ENCODE measurements around the gene KIRREL1. TPM values are rescaled to one million over a fixed set of nuclear protein-coding genes. Genes with fewer than 3 reads are reported as not detected.

The KIRREL1 gene
- total RNA-seq, 1 donor from 2014 or later = 19.7 TPM

DNA sequence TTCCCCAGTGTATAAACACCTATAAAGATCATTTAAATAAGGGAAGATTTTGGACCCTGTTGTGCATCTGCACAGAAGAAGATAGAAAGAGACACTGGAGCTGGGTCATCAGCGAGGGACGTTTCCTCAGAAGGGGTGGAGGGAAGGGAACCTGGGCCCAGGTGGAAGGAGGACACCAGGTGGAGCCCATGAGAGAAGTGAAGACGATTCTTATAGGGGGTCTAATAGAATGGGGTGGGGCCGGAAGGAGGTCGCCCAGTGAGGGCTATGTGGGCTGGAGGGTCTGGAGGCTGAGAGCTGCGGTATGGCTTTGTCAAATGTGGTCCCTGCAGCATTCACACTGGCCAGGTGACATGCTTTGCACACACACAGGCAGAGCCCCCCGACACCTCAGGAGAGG is 13.7 kb downstream of the KIRREL1 start:
- no peak for DNase-seq (ENCODE audit: low spot score)

DNA sequence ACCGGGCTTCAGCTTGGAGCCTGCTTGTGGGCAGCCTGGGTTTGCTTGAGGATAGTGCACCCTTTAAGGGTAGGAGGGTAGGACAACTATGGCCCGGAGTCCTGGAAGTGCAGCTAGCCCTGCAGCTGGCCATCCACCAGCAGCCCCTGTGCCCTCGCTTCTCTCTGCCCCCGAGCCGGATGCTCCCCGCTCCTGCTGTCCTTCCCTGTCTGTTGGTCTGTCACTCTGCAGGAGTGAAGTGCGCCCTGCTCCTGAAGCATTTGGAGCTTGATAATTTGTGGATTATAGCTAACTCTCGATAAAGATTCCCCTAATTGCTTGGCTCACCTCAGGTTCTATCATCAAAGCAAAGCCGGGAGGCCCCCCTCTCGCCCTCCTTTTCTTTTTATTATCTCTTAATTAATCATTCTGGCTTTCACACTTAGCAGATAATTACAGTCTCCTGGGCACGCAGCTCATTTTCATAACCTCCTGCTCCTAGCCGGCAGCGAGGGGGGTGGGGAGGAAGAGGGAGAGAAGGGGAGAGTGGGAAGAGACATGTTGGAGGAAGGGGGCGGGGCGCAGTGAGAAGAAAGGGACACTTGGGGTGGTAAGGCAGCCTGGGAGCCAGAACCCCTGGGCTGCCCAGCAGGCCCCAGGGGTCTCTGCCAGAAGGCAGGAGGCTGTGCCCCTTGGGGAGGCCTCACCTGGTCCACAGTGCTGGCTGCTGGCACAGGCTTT is 14.4 kb downstream of the KIRREL1 start:
- DNase-seq (ENCODE audit: low spot score) = no peak

DNA sequence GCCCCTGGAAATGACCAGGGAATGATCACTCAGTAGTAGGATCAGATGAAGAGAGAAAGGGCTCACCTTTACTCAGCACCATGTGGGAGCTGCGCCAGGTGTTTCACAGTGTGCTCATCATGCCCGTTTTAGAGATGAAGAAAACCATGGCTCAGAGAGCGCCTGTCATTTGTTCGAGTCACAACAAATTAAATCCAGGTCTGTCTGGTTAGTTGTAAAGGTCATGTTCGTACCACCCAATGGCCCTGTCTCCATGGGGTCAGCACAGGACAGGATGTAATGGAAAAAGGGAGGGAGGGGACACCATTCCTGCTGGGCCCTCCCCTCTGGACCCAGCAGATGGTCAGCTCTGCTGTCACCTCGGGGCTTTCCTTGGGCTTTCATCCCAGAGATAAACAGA is 15.2 kb downstream of the KIRREL1 start:
- DNase-seq (ENCODE audit: low spot score) = no peak

DNA sequence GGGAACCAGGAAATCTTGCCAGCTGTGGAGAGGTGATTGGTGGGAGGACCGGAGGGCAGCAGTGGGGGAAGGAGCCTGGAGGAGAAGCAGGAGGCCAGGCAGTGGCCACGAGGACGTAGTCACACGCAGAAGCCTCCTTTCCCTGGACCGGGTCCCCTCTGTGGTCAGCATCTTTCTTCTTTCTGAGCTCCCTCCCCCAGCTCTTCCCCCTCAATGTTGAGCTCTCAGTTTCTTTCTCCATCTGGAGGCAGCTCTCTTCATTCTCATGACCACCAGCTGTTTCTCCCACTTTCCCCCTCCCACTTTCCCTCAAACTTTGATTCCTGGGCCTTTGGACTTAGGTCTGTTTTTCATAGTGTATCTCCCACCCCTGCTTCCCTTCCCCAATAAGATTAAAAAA is 18.3 kb downstream of the KIRREL1 start:
- no peak for DNase-seq (ENCODE audit: low spot score)

DNA sequence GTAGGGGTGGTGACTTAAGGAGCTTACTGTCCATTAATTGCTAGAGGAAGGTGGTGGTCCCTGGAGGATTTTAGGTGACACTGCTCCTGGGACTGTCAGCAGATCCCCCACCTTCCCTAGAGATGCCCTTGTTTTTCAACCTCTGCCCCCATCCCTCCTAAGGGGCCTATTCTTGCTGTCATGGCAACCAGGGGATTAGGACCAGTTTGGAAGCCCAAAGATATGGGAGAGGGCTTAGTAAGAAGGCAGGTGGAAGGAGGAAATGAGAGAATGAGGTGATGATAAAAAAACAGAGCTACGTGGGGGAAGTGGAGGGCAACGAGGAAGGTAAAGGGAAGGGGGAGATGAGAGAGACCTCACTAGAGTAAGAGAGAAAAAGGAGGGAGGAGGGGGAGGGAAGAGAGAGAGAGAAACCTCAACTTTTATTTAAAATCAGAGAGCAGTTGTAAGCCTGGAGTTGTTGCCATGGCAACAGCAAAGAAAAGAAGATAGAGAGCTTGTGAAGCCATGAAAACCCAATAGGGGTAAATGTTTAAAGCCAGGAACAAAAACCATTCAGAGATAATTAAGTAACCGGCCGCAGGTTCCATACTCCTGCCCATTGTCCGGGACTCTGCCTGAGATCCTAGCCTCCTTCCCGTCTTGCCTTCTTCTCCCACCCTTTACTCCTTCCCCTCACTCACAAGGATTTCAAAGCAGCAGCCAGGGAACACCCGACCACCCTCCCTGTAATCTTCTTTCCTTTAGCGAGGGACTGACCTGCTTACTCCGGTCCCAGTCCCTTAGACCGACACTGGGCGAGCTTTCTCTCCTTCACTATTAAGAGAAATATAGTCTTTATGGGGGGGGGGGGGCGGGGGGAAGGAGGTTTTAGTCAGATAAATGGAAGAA is 20.6 kb downstream of the KIRREL1 start:
- no peak for DNase-seq (ENCODE audit: low spot score)

DNA sequence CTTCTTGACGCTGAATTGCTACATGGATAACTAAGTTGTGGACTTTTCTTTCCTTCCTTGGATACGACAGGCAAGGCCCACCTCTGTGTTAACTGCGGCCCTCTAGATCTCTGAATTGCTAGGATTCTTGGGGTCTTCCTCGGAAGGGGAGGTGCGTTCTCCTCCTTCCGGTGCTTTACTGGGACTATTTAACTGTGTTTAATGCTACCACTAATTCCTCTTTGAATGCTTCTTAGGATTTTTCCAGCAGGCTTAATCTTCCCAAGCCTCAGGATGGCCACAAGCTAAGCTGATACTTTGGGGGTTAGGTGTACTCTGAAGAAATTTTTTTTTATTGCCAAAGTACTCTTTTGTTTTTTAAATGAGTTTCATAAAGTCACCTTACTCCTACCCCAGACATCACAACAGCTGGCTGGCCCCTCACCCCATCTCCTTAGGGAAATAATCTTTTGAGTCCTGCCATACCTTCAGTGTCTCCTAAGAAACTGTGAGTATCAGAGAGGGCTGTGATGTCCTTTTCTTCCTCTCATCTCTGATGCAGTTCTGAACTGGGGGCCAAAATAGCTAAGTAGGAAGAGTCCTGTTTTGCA is 21.4 kb downstream of the KIRREL1 start:
- DNase-seq (ENCODE audit: low spot score) = no peak

DNA sequence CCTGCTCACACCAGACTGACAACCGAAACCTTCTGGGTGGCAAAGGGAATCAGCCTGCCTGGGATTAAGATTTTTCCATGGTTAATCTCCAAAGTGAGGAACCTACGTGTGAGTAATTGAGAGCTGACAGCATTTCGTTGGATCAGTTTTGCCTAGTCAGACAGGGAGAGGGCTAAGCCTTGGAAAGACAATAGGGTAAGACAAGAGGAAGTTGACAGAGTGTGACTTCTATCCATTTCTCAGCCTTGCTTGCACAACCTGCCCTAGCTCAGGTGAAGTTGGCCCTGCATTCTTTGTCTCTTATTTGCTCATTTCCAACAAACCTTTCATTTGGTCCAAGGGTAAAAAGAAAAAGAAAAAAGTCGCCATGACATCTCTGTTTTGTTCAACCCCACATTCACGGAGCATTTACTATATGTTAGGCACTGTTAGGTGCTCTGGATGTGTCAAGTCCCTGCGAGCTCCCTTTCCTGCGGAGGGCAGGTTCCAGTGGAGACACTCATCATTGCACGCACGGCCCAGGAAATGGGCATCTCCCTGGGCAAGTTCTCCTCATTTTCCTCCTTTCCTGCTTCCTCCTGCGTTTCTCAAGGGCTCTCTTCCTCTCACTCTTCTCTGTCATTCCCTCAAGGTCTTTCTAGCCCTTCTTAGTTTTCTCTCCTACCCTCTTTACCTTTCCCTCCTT is 23.3 kb downstream of the KIRREL1 start:
- DNase-seq (ENCODE audit: low spot score) = no peak

DNA sequence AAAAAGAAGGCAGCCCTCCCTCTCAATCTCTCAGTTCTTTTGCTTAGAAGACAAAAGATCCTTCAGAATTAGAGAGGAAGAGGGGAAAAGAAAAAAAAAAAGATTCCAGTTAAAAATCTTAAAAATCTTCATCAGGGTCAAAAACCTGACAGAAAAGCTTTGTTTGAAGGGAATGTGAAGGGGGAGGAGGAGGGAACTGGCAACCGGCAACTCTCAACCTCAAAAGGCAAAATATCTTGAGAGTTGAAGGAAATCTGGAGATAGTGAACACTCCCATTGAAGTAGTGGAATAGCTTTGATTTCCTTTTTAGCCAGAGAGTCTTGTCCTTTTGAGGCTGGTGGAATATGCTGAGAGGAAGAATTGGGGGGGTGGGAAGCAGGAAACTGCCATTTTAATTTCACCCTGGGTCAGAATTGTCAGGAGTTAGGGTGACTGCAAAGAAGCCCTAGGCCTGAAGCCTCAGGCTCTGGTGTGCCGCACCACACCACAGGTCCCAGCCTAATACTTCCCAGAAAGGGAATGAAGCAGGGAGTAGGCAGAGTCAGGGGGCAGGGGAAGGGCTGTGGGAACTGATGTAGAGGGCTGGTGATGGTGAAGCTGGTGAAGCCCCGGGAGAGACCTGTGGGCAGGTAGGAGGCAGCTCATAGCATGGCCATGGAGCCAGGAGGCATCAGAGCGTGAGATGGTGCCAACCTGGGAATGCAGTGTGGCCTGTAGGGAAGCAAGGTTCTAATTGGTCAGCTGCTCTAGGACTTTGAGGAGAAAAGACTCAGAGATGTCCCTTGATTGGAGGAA is 24.6 kb downstream of the KIRREL1 start:
- no peak for DNase-seq (ENCODE audit: low spot score)

DNA sequence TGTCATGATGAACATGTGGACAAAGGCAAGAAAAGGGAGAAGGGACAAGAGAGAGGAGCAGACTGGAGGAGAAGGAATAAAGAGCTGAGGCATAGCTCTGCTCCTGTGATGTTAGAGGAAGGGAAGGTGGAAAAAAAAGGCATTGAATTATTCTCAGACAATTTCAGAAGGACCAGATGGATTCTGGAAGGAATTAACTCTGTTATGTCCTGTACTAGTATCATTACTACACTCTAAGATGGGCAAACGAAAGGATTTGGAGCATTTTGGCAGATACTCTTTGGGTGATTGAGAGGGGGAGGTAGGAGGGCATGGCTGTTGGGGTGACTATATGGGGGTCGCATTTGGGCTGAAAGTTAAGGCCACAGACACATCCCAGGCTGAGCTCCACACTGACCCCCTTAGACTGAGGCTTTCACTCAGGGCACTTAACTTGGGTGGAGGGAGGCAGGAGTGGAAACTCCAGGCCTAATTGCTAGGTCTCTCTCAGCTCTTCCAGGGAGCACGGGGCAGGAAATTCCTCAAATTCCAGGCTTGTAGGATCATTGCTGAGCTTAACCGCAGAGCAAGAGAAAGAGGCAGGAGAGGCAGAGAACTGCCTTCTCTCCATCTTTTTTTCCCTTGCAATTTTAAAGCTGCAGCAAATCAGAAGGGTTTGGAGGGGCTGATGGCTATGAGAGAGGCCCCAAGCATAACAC is 25.9 kb downstream of the KIRREL1 start:
- DNase-seq (ENCODE audit: low spot score) = no peak

DNA sequence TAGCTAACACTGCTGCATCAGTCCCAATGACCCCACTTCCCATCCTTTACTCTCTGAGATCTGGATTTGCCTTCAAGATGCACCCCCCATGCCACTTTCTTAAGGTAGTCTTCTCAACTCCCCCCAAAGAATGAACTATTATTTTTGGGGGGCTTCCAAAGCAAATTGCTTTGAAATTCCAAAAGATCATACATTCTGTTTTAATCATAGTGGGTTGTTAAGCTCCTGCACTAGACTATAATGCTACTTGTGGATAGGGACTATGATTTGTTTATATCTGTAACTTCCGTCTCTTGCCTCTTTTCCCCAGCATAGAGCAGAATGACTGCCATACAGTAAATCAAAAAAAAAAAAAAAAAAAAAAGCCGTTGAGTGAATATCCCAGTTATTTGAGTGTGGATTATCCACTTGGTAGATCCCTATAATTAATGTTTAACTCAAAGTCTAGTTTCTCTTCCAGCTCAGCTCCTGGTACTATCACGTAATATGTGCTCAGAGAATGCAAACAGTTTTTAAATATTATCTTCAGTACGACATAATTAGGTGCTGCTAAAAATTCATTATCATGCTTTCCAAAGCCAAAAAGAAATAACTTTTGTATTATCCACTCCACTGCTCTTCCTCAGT is 26.9 kb downstream of the KIRREL1 start:
- DNase-seq (ENCODE audit: low spot score) = no peak

DNA sequence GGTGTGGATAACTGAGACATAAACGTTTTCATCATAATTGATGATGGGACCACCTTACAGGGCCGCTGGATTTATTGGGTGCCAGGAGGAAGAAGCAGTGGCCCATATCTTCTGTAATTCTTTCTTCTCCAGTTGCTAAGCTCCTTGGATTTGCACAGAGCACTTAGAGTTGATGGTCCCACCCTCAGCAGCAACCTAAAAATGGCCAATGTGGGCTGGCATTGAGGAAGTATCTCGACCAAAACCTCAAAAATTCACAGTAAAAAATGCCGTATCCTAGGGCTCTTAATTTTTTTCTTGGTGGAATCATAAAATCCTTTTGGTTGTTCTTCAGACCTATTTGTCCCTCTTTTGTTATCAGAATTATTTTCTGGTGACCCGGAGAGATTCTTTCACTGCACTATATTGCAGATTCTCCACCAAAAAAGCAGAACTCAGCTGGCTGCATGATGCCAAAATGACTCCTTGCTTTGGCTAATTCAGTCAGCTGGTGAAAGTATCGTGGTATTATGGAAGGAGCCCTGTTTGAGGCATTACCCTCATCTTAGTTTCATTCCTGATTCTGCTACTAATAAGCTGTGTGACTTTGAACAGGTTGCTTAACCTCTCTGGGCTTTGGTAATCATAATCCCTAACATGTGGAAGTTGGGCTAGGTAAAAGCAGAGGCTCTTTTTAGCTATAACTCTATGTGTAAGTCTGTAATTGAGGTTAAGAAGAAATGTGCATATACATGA is 27.6 kb downstream of the KIRREL1 start:
- DNase-seq (ENCODE audit: low spot score) = no peak

DNA sequence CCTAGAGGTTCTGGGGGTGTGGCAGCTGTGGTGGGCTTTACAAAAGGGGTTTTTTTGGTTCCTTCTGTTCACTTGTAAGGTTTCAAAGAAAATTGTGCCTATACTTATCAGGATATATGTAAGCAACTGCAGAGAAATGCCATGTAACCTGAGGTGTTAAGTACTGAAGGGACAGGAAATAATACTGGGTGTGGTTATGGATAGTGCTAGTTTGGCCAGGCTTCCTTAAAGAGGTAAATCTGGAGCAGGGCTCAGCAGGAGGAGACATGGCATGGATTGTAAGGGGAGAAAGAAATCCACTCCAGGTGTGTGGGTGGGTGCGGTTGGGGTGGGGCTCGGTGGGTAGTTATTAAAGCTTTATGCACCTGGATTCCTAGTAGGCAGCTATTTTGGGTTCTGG is 28.3 kb downstream of the KIRREL1 start:
- DNase-seq (ENCODE audit: low spot score) = no peak

DNA sequence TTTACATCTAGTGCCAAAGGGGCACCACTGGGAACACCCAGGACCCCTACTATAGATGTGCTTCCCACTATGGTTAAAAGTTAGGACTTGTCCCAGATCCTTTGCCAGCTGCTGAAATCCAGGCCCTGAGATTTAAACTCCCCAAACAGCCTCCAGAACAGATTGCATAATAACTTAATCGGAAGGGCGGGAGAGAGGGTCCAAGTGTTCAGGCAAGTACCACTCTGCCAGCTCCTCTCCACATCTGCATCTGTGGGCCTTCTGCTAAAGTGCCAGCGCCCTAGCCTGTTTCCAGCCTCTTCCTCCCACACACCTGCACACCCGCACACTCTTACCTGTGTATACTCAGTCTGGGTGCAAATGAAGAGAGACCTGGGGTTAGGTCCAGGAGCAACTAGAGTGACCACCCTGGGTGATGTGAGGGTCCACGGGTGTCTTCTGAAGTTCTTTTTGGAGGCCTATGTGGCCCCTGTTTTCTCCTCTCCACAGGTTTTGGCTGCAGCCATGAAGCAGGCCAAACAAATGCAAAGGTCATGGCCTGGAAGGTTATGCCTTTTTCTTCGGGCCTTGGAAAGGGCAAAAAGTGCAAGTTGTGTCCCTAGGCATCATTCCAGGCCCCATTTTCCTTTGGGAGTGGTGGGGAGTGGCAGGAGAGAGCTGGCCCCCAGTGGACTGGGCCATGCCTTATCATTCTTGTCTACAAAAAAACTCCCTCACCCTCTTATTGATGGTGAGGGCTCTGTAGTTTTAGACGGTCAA is 29.3 kb downstream of the KIRREL1 start:
- no peak for DNase-seq (ENCODE audit: low spot score)

DNA sequence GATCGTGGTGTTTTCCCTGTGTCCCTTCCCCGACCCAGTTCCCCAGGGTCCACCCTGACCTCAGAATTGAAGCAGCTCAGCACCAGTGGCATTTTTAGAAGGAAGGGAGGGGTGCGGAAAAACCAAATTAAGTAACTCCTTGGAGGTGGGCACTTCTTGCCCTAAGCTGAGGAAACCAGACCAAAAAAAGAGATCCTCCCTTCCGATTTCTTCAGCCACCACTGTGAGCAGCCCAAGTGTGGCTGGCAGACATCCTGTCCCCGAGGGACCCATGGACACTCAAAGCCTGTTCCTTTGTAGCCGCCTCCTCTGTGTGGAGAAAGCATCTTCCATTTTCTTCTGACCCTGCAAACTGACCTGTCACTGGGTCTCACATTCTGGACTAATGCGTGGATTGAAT is 31.3 kb downstream of the KIRREL1 start:
- no peak for DNase-seq (ENCODE audit: low spot score)

DNA sequence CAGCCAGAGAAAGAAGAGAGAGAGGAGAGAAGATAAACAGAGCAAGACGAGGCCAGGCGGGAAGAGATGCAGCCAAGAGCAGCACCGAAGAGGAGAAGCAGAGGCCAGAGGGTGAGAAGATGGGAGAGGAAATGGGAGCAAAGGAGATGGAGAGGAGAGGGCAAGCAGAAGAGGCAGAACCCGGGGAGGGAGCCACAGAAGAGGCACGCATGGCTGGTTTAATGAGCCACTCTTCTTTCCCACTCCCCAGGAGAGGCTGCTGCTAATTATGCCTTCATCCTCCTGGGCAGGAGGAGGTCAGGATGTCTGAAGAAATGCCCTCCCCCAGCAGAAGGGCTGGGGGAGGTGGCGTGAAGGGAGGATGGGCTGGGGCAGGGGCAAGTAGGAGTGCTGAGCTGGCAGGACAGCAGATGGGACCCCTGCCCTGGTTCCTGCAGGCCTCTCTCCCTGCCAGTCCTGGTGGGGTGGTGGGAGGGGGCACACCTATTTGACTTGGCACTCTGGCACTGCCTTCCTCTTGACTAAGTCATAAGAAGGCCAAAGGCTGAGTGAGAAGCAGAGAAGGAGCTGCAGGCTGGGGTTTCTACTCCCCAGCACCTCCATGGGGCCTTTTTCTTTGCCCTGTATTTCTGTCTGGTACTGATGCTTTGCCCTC is 32.3 kb downstream of the KIRREL1 start:
- DNase-seq (ENCODE audit: low spot score) = no peak

DNA sequence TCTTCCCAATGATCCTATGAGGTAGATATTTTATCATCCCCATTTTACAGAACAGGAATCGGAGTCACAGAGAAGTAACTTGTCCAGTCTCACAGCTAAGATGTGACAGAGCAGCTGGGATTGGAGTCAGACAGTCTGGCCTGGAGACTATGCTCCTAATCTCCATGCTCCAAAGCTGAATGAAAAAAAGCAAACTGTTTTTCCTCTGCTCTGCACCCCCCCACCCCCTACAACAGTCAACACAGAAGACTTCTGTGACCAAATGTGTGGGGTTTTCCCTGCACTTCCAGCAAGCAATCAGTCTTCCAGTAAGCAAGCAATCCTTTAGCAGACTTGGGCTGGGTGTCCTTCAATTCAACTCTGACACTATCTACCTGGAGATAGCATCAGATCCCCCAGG is 33.2 kb downstream of the KIRREL1 start:
- no peak for DNase-seq (ENCODE audit: low spot score)

DNA sequence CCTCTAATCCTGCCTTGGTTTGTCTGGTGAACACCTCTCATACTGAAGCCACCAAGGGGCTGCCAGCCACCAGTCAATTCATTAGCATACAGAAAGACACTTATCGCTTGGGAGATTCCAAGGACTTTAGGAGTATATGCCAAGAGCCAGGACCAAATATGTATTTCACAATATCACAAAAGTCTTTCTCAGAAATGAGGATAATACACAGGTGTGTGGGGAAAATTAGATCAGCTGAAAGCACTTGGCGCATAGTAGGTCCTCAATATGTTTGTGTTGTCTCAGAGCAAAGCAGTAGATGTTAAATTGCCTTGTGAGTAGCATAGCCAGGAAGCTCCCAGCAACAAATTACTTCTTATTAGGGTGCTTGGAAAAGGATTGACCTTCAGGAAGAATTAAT is 34.1 kb downstream of the KIRREL1 start:
- no peak for DNase-seq (ENCODE audit: low spot score)

DNA sequence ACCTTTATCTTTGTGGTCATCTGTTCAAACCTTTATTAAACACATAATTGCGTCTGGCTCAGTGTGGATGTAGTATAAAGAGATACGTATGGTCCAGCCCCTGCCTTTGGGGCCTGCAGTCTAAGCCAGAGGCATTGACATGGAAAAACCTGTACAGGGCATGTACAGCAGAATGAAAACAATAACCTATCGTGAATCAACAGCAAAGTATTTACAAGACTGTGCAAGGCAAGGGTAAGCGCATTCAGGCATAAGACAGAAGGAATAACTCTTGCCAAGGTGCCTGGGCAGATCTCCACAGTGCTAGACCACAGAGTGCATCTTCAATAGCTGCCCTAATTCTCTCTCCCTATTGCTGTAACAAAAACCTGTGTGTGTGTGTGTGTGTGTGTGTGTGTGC is 35.5 kb downstream of the KIRREL1 start:
- no peak for DNase-seq (ENCODE audit: low spot score)
